ENCODE measurements around the gene TST. TPM values are rescaled to one million over a fixed set of nuclear protein-coding genes. Genes with fewer than 3 reads are reported as not detected.

TST gene
- total and polyA plus RNA-seq, 2 donors (not counting 3 experiments of a cell fraction or from before 2014, with no cell fraction given): 39.2 to 95.1 TPM

DNA sequence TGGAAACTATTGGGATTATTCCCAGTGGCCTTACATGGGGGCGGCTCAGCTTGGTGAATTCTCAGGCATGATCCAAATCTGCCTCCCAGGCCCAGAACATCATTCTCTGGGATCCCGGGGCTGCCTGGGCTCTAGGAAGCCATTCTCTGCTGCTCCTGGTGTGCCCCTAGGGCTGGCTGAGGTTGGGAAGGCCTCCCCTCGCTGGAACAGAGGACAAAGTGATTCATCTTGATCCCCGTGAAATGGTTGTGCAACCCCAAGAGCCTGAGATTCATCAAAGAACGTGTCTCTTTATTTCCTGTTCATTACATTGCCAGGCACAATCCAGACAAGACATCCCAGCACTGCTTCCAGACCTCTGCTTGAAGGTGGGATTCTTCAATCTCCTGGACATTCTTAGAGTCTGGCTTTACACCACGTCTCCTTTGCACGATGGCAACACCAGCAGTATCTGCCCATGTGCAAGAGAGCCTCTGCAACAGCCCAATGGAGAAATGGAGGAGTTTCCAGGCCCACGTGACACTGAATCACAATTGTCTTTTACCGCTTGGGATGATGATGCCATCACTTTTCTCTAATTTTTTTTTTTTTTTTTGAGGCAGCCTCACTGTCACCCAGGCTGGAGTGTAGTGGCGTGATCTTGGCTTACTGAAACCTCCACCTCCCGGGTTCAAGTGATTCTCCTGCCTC is 52.3 kb downstream of the TST start:
- Histone ChIP-seq H3K79me2 (ENCODE audit: control insufficient read depth, insufficient read depth, low read length) (no peaks in the 10 kb centered on the region), H3K4me3 (replicated peaks in 1 of 3; ENCODE audit: insufficient read depth in 1 of 3, low read depth in 1 of 3, low read length in 3 of 3) (no peak overlapping the region), H3K36me3 (ENCODE audit: control insufficient read depth in 2 of 2, extremely low read depth in 1 of 2, insufficient read depth in 2 of 2, low read length in 2 of 2) (no peaks in the 10 kb centered on the region), H3K27me3 (ENCODE audit: control insufficient read depth in 2 of 2, insufficient read depth in 2 of 2, low read length in 2 of 2) (peaks cover 5 to 9% of the 10 kb centered on the region in 2 experiments), H3K9me3 (replicated peaks; ENCODE audit: control insufficient read depth, insufficient read depth, low read length) (no peaks in the 10 kb centered on the region), H3K9me1 (replicated peaks; ENCODE audit: control insufficient read depth, extremely low read depth, insufficient read depth, low read length) (no peaks in the 10 kb centered on the region), H4K20me1 (replicated peaks; ENCODE audit: control insufficient read depth, extremely low read depth, insufficient read depth, low read length) (no peaks in the 10 kb centered on the region), H3K4me1 (ENCODE audit: control insufficient read depth, extremely low read depth, insufficient read depth, low read length) (no peaks in the 10 kb centered on the region), H2AFZ (ENCODE audit: low read depth, low read length) (no peak overlapping the region), H3K9ac (replicated peaks; ENCODE audit: extremely low read depth, insufficient read depth, low read length) (no peak overlapping the region), H3K4me2 (ENCODE audit: insufficient read depth, low read length) (no peak overlapping the region), H3K27ac (ENCODE audit: insufficient read depth, low read depth, low read length) (no peak overlapping the region)
- intact Hi-C loops (cut with micrococcal nuclease): no loop called here
- dilution Hi-C loops (cut with MboI; ENCODE audit: extremely low pct_ligation_motif_present, low sequenced_read_pairs): no loop called here
- ChIA-PET CTCF (interaction anchor here (1.4 to 2.5 kb wide), 2 partner anchors 10 to 75 kb away, joined by 3 to 13 read pairs; no protein-coding TSS in a partner anchor), POLR2A (no interaction called here)
- no peak for DNase-seq (ENCODE audit: low read depth, low spot score)
- BruUV-seq (replicated peaks): no TSS peak
- FAIRE-seq: no peak
- TF ChIP-seq CTCF (IDR thresholded peaks at IDR 0.05; ENCODE audit: extremely low read depth in 1 of 2, insufficient read depth in 1 of 2, low read depth in 1 of 2, low read length in 2 of 2): no peak
- no peak for TF ChIP-seq FOS (IDR thresholded peaks at IDR 0.05; ENCODE audit: borderline replicate concordance, insufficient read depth, low read length)
- no peak for TF ChIP-seq MYC (IDR thresholded peaks at IDR 0.05; ENCODE audit: low read depth, low read length)
- TF ChIP-seq POLR2AphosphoS5 (IDR thresholded peaks at IDR 0.05; ENCODE audit: insufficient read depth, low read depth, low read length): no peak
- TF ChIP-seq GATA2 (IDR thresholded peaks at IDR 0.05; ENCODE audit: insufficient read depth, insufficient read length, low read depth, low read length): no peak
- TF ChIP-seq JUN (IDR thresholded peaks at IDR 0.05; ENCODE audit: borderline replicate concordance, insufficient read depth, insufficient read length, low read depth): no peak
- TF ChIP-seq, protein P1, sequence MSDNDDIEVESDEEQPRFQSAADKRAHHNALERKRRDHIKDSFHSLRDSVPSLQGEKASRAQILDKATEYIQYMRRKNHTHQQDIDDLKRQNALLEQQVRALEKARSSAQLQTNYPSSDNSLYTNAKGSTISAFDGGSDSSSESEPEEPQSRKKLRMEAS (IDR thresholded peaks at IDR 0.05; ENCODE audit: insufficient read depth, insufficient read length): no peak
- TF ChIP-seq EZH2 (IDR thresholded peaks at IDR 0.05; ENCODE audit: borderline replicate concordance, low read depth, low read length, severe bottlenecking): no peak
- no peak for TF ChIP-seq POLR2A (IDR thresholded peaks at IDR 0.05; ENCODE audit: low read depth, low read length)
